ENCODE results near the gene MRPL32.

The MRPL32 gene

DNA sequence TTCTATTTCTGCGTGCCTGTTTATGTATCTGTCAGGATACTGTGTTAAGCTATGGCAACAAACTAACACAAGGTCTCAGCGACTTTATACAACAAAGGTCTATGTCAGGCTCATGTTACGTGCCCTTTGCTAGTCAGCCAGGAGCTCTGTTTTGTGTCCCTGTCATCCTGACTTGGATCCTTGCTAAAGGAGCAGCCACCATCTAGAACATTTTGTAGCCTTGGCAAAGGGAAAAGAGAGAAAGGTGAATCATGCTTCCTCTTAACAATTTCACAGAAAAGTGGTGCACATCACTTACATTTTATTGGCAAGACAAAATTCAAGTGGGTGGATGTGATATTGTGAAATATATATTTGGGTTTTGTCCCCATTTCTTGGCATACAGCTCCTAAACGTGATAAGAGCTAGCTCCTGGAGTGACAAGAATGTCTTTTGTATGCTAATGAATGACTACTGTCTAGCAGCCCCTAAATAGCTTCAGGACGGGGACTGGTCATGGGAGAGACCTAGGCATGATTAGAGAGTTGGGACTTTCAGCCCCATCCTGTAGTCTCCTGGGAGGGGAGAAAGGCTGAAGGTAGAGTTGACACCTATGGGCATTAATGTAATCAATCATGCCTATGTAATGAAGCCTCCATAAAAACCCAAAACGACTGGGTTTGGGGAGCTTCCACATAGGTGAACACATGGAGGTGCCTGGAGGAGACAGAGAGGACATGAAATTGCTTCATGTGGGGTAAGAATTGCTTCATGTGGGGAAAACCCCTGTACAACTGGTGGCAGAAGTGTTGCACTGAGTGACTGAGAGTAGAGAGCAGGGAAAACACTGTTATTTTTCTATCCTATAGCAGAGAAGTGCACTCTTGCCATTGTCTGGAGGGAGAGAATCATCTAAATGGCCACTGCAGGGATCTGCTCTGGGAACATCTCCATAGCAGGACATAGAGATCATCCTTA lies 33.0 kb downstream of the MRPL32 start:
- DNase-seq (ENCODE audit: low read depth) = no peak

GRCh38 chr7:42967391-42967790 lies 35.2 kb downstream of the MRPL32 start:
- no peak for DNase-seq (ENCODE audit: low read depth)

DNA sequence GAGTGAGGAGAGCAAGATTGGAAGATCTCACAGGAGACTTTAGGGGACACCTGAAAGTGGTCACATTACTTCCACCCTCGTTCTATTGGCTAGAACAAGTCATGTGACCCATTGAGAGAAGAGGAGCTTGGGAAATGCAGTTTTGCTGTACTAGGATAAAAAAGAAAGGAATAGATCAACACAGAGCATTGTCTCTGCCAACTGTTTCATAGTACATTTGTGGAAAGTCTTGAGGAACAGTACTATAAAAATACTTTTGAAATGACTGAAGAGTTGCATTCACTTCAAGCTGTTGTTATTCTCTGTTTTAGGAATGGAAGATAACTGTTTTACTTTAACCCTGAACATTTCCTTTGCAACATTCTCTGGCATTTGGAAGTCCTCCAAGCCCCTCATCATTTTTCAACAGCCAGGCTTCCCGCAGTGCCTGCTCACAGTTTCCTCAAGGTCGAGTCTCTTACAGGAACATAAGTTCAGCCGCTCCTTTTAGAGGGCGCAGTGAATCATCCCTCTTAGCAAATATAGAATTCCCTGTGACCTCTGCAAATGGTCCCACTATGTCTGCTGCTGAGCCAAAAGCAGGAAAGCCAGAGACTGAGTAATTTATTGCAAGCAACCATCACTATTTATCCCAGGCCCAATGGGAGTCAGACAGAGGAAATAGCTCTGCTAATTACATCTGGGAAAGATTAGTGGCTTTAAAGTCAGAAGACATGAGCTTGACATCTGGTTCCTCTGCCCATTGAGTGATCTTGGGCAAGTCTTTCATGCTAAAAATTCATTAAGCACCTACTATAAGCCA lies 40.7 kb downstream of the MRPL32 start:
- DNase-seq (ENCODE audit: low read depth) = peak; percentile 100

- DNase-seq (ENCODE audit: low read depth) = no peak
These were observed 44.2 kb downstream of the MRPL32 start for GRCh38 chr7:42976371-42976770.

GRCh38 chr7:42978496-42978895 lies 46.3 kb downstream of the MRPL32 start:
- no peak for DNase-seq (ENCODE audit: low read depth)

DNA sequence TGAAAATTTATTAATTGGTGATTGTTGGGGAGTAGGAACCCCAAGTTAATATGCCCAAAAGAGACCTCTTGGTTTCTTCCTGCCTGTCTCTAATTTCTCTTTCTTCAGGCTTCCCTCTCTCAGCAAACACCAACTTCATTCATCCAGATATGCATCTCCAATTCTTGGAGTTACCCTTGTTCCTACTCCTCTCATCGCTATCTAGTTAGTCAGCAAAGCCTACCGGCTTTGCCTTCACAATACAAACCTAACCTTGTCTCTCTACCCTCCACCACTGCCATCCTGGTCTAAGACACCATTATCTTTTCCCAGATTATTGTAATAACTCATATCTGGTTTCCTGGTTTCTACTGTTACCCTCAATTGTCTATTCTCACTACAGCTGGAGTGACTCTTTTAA lies 47.9 kb downstream of the MRPL32 start:
- no peak for DNase-seq (ENCODE audit: low read depth)

DNA sequence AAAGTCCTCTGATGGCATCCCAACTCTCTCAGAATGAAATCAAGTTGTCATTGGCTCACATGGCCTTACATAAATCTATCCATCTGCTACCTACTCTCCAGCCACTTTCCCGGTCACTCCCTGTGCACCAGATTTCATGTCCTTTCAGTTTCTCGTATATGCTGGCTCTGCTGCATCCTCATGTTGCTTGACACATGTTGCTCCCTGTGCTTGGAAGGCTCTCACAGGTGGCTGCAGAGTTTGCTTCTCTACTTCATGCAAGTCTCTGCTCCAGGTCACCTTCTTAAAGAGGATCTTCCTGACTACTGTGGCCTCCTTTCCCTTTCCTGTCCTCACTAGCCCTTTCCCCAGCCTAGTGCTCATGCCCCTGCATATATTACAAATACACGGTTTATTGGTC lies 48.3 kb downstream of the MRPL32 start:
- DNase-seq (ENCODE audit: low read depth) = no peak

DNA sequence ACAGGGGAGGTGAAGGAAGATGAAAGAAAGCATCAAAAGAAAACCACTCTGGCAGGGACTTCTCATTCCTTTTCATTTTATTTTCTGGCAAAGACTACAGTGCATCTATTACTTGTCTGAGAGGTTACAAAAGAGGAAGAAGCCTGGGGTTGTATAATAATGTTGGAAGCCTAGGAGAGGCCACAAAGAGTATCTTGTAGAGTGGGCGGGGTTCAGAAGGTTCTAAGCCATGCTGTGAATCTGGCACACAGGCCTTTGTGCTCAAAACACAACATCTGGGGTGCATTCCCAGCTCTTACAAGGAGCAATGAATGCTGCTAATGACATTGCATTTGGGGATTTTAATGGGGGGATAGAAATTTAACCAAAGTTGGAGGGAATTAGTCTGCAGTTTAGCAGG lies 49.4 kb downstream of the MRPL32 start:
- DNase-seq (ENCODE audit: low read depth) = no peak

- no peak for DNase-seq (ENCODE audit: low read depth)
These were observed 50.5 kb downstream of the MRPL32 start for GRCh38 chr7:42982604-42983115.

GRCh38 chr7:42984137-42984536 lies 52.0 kb downstream of the MRPL32 start:
- no peak for DNase-seq (ENCODE audit: low read depth)

DNA sequence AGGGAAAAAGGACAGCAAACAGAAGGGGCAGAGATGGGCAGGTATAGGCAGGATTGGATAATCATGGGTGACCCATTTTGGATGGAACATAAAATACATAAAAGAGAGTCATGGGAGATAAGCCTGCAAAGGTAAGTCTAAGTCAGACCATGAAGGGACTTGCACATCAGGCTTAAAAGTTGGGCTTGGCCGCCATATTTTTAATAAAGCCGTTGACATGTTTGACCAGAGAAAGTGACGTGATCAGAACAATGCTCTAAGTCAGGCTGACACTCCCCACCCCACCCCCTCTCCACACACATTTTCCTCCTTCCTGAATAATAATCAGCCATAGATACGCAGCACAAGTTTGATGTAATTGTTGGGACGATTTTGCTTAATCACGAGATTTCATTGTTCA lies 54.0 kb downstream of the MRPL32 start:
- DNase-seq (ENCODE audit: low read depth) = no peak

DNA sequence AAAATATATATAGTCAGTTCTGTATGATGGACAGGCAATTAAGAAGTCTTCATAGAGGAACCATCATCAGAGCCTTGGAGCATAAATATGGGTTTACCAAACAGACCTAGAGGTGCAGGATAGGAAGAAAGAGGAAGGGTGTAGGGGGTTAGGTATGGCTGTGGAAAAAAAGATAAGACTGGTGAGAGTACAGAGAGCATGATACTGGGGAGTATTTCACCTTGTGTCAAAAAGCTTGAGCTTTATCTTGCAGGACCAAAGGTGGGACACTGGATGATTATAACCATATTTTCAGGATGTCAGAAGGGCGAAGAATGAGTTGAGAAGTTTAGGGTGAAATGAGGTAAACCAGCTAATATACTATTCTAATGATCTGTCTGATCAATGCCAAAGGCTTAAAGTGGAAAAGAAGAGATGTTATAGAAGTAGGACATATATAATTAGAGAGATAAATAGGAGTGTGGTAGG lies 54.6 kb downstream of the MRPL32 start:
- no peak for DNase-seq (ENCODE audit: low read depth)

All from HS-5 (cell line).